PC-3 (cell line): ENCODE measurements around the gene SDK2.

ENCODE experiments used
- CTCF ChIP-seq: fragments of 300-600 bp; sonication (generic); conservative IDR thresholded peaks from 2 replicates; pipeline ENCODE4 v1.5.1; 2017; ENCODE audit warnings: antibody characterized with exemption, low read depth, mild to moderate bottlenecking, low read length
- EZH2phosphoT487 ChIP-seq: fragments of 300-600 bp; sonication (generic); IDR thresholded peaks from 2 replicates; pipeline ENCODE4 v1.6.1; 2018; ENCODE audit warnings: mild to moderate bottlenecking, antibody characterized with exemption, low read length, borderline replicate concordance

GRCh38 chr17:73397278-73397826 is 246.9 kb downstream of the SDK2 start:
- TF ChIP-seq CTCF (no peak), EZH2phosphoT487 (no peak)
